ENCODE data around the gene LENG9. TPM values are rescaled to one million over a fixed set of nuclear protein-coding genes. Genes with fewer than 3 reads are reported as not detected.

Gene LENG9
- total and polyA plus RNA-seq, 2 of the 13 experiments (the other 11 are each of a cell fraction or from before 2014, with no cell fraction given): 0.75 to 2.9 TPM

GRCh38 chr19:54458648-54459281 lies 4.8 kb downstream of the LENG9 start:
- no peaks in the 10 kb centered on the region for H3K27me3 ChIP-seq (ENCODE audit: control insufficient read depth in 1 of 2, insufficient read depth in 2 of 2, low read length in 2 of 2)
- POLR2A ChIA-PET: interaction anchor here (1.4 to 3.5 kb wide), 2 partner anchors 10 to 322 kb away, joined by 3 to 18 read pairs; partner anchors contain the start of gene LENG8

More at GRCh38 chr19:54458648-54459281, 4.8 kb downstream of the LENG9 start:
- CTCF ChIA-PET (ENCODE audit: low intra/inter-chr PET ratio, low total read pairs): no interaction called here
- ATAC-seq (no peak), FAIRE-seq (no peak), DNase-seq (ENCODE audit: low spot score) (no peak)
- no TSS peak for BruUV-seq (replicated peaks)
- H3K4me1 ChIP-seq (ENCODE audit: insufficient read depth, low read length): peaks cover 21% of the 10 kb centered on the region
- TF ChIP-seq ZNF142 (CRISPR knock-in tag; IDR thresholded peaks at IDR 0.05) (no peak), JUND (CRISPR knock-in tag; IDR thresholded peaks at IDR 0.05) (no peak), REST (IDR thresholded peaks at IDR 0.05; ENCODE audit: borderline replicate concordance in 1 of 2, low read depth in 1 of 2, low read length in 2 of 2) (no peak), ZNF451 (CRISPR knock-in tag; IDR thresholded peaks at IDR 0.05) (no peak), TOE1 (CRISPR knock-in tag; IDR thresholded peaks at IDR 0.05) (no peak), ZNF775 (CRISPR knock-in tag; IDR thresholded peaks at IDR 0.05; ENCODE audit: borderline replicate concordance) (no peak)
- H3K27ac ChIP-seq (ENCODE audit: extremely low read length, insufficient read depth, low read length): no peak overlapping the region
- no peaks in the 10 kb centered on the region for H3K9me3 ChIP-seq (ENCODE audit: low read length)
- intact Hi-C loops (cut with micrococcal nuclease; ENCODE audit: unreplicated experiment) (no loop called here), in situ Hi-C loops (cut with HindIII; ENCODE audit: extremely low pct_ligation_motif_present, low pct_unique_long_range_greater_than_20kb) (no loop called here)
- peaks cover 12% of the 10 kb centered on the region for H3K79me2 ChIP-seq (ENCODE audit: insufficient read depth, low read length)
- peaks cover 43 to 68% of the 10 kb centered on the region in 2 experiments for H3K36me3 ChIP-seq (replicated peaks in 1 of 2; ENCODE audit: control insufficient read depth in 1 of 2, insufficient read depth in 2 of 2, low read length in 2 of 2)
- peaks cover 10% of the 10 kb centered on the region; the same call in 1 of the 2 replicates for H4K20me1 ChIP-seq (ENCODE audit: insufficient read depth, low read length)
- WGBS (ENCODE audit: low lambda C conversion rate): 91% methylated on average over 3 of the region's 11 CpGs
- no peak overlapping the region for H3K4me2 ChIP-seq (ENCODE audit: low read depth, low read length)
- no peak overlapping the region for H2AFZ ChIP-seq (ENCODE audit: low read length)
- no peak overlapping the region for H3K4me3 ChIP-seq (replicated peaks in 1 of 3; ENCODE audit: insufficient read depth in 1 of 3, low read depth in 2 of 3, low read length in 3 of 3)
- H3K9ac ChIP-seq (ENCODE audit: insufficient read depth, low read depth, low read length): no peak overlapping the region

Data from HepG2 (cell line).